SK-N-SH (cell line): ENCODE results near the gene NLGN1. TPM values are rescaled to one million over a fixed set of nuclear protein-coding genes. Genes with fewer than 3 reads are reported as not detected.

Experiments
- CTCF ChIA-PET: fragments of 300-600, 350-600 bp; formaldehyde crosslinking; extraction: SDS; loops from one replicate; lab custom pipeline; 2021; lab: Yijun Ruan, JAX
- POLR2A ChIA-PET: fragments of 350-600 bp; sonication (Branson Sonifier 250); formaldehyde crosslinking; extraction: SDS; loops from one replicate; lab custom pipeline; 2020; ENCODE audit warnings: antibody characterized with exemption, inconsistent platforms; lab: Yijun Ruan, JAX
- DNase-seq: peaks from one replicate; pipeline ENCODE4 v3.0.0; 2012
- H2AFZ ChIP-seq: fragments of 200-600 bp; sonication (generic); 2 replicates; pipeline ENCODE4 v1.8.1; 2016; ENCODE audit warnings: antibody characterized with exemption, mild to moderate bottlenecking, low read depth
- H3F3A ChIP-seq: fragments of 200-600 bp; sonication (generic); replicated peaks from 2 replicates; pipeline ENCODE3; 2016; ENCODE audit warnings: antibody characterized with exemption, mild to moderate bottlenecking; ENCODE audit not compliant: insufficient read depth
- H3K27ac ChIP-seq, 2 experiments: fragments of 200-500 bp in 1 of 2; fragments of 200-600 bp in 1 of 2; sonication (Bioruptor generic) in 1 of 2; sonication (generic), shearing (Covaris generic) in 1 of 2; 2 replicates each; pipeline versions ENCODE4 v1.5.1 to v1.6.1; 2014 to 2016; ENCODE audit warnings: low read depth in 2 of 2, inconsistent platforms in 1 of 2, low read length in 1 of 2, mild to moderate bottlenecking in 1 of 2, mixed read lengths in 1 of 2
- H3K27me3 ChIP-seq: fragments of 200-600 bp; sonication (generic), shearing (Covaris generic); 2 replicates; pipeline ENCODE4 v1.6.1; 2016; ENCODE audit warnings: mixed run types; ENCODE audit not compliant: insufficient read depth
- H3K36me3 ChIP-seq, 2 experiments: fragments of 200-500 bp in 1 of 2; fragments of 200-600 bp in 1 of 2; sonication (Bioruptor generic) in 1 of 2; sonication (generic) in 1 of 2; replicated peaks in 1 of 2; 2 replicates each; pipeline versions ENCODE3 to v1.5.1; 2014 to 2016; ENCODE audit warnings: low read length in 1 of 2, mild to moderate bottlenecking in 1 of 2; ENCODE audit not compliant: insufficient read depth in 2 of 2, control insufficient read depth in 1 of 2
- H3K4me1 ChIP-seq, 2 experiments: fragments of 200-500 bp in 1 of 2; fragments of 200-600 bp in 1 of 2; sonication (Bioruptor generic) in 1 of 2; sonication (generic), shearing (Covaris generic) in 1 of 2; 2 replicates each; pipeline versions ENCODE4 v1.5.1 to v1.6.1; 2014 to 2016; ENCODE audit warnings: low read depth in 1 of 2, low read length in 1 of 2, mixed run types in 1 of 2; ENCODE audit not compliant: insufficient read depth in 2 of 2, control insufficient read depth in 1 of 2
- H3K4me2 ChIP-seq: fragments of 200-600 bp; sonication (generic), shearing (Covaris generic); 2 replicates; pipeline ENCODE4 v1.6.1; 2017; ENCODE audit warnings: mixed run types
- H3K4me3 ChIP-seq, 2 experiments: fragments of 200-500 bp in 1 of 2; fragments of 200-600 bp in 1 of 2; sonication (Bioruptor generic) in 1 of 2; sonication (generic), shearing (Covaris generic) in 1 of 2; 2 replicates each; pipeline versions ENCODE4 v1.5.1 to v1.8.1; 2014 to 2016; ENCODE audit warnings: low read depth in 2 of 2, inconsistent platforms in 1 of 2, low read length in 1 of 2, mild to moderate bottlenecking in 1 of 2, mixed read lengths in 1 of 2, moderate library complexity in 1 of 2
- H3K79me2 ChIP-seq: fragments of 200-600 bp; sonication (generic); 2 replicates; pipeline ENCODE4 v1.8.1; 2017; ENCODE audit warnings: mild to moderate bottlenecking; ENCODE audit not compliant: insufficient read depth
- H3K9ac ChIP-seq: fragments of 200-600 bp; sonication (generic); 2 replicates; pipeline ENCODE4 v1.6.1; 2017; ENCODE audit warnings: mixed run types
- H3K9me2 ChIP-seq: fragments of 200-600 bp; sonication (generic); 2 replicates; pipeline ENCODE4 v1.6.1; 2017; ENCODE audit warnings: mixed run types
- H3K9me3 ChIP-seq: fragments of 200-600 bp; sonication (generic); 2 replicates; pipeline ENCODE4 v1.6.1; 2017; ENCODE audit warnings: mixed run types, mild to moderate bottlenecking, moderate library complexity
- H4K20me1 ChIP-seq: fragments of 200-600 bp; sonication (generic); 2 replicates; pipeline ENCODE4 v1.6.1; 2017; ENCODE audit warnings: mild to moderate bottlenecking, mixed run types; ENCODE audit not compliant: insufficient read depth
- CHD2 ChIP-seq: fragments of 150-350 bp; IDR thresholded peaks from 2 replicates; pipeline ENCODE4 v1.6.1; 2018; ENCODE audit warnings: low read length; ENCODE audit not compliant: partially characterized antibody
- CTCF ChIP-seq: fragments of 200-600 bp; sonication (generic); IDR thresholded peaks from 2 replicates; pipeline ENCODE4 v1.6.1; 2017; ENCODE audit warnings: antibody characterized with exemption, mild to moderate bottlenecking, moderate library complexity
- FOSL2 ChIP-seq: IDR thresholded peaks from 2 replicates; pipeline ENCODE4 v1.4.0; 2012; ENCODE audit warnings: low read depth, mild to moderate bottlenecking, moderate library complexity, borderline replicate concordance
- FOXJ3 ChIP-seq: sonication (generic); formaldehyde crosslinking; IDR thresholded peaks from 2 replicates; pipeline ENCODE4 v1.5.1; 2020; ENCODE audit warnings: mild to moderate bottlenecking, missing genetic modification reagents
- FOXM1 ChIP-seq: IDR thresholded peaks from 2 replicates; pipeline ENCODE4 v1.4.0; 2012; ENCODE audit warnings: low read depth, mild to moderate bottlenecking
- GABPA ChIP-seq: IDR thresholded peaks from 2 replicates; pipeline ENCODE4 v1.4.0; 2012; ENCODE audit warnings: low read depth, mild to moderate bottlenecking
- GATA2 ChIP-seq: sonication (generic); formaldehyde crosslinking; IDR thresholded peaks from 2 replicates; pipeline ENCODE4 v1.5.0; 2020; ENCODE audit warnings: mild to moderate bottlenecking, missing genetic modification reagents
- IRF3 ChIP-seq: fragments of 150-350 bp; IDR thresholded peaks from 2 replicates; pipeline ENCODE4 v1.6.1; 2016; ENCODE audit warnings: mild to moderate bottlenecking, low read depth, low read length
- MEF2A ChIP-seq: IDR thresholded peaks from 2 replicates; pipeline ENCODE4 v1.4.0; 2012; ENCODE audit warnings: low read depth, borderline replicate concordance
- MXI1 ChIP-seq: IDR thresholded peaks from 2 replicates; pipeline ENCODE4 v1.6.1; 2012; ENCODE audit warnings: mild to moderate bottlenecking, low read depth, low read length, improper control_type of control experiment
- NFIC ChIP-seq: IDR thresholded peaks from 2 replicates; pipeline ENCODE4 v1.4.0; 2012; ENCODE audit warnings: borderline replicate concordance
- NRF1 ChIP-seq: IDR thresholded peaks from 2 replicates; pipeline ENCODE4 v1.6.1; 2012; ENCODE audit warnings: low read depth, mild to moderate bottlenecking, low read length
- RAD21 ChIP-seq: IDR thresholded peaks from 2 replicates; pipeline ENCODE4 v1.6.1; 2012; ENCODE audit warnings: mild to moderate bottlenecking, low read length
- REST ChIP-seq: IDR thresholded peaks from 2 replicates; pipeline ENCODE4 v1.6.1; 2012; ENCODE audit warnings: mild to moderate bottlenecking, low read depth, low read length, moderate library complexity
- RXRA ChIP-seq: IDR thresholded peaks from 2 replicates; pipeline ENCODE4 v1.4.0; 2012; ENCODE audit warnings: low read depth, mild to moderate bottlenecking, borderline replicate concordance
- SIN3A ChIP-seq: IDR thresholded peaks from 2 replicates; pipeline ENCODE4 v1.6.1; 2012; ENCODE audit warnings: low read depth, mild to moderate bottlenecking, low read length, moderate library complexity, borderline replicate concordance
- SMC3 ChIP-seq: IDR thresholded peaks from 2 replicates; pipeline ENCODE4 v1.6.1; 2012; ENCODE audit warnings: low read depth, low read length, improper control_type of control experiment
- TEAD4 ChIP-seq: IDR thresholded peaks from 2 replicates; pipeline ENCODE4 v1.4.0; 2012; ENCODE audit warnings: mild to moderate bottlenecking, borderline replicate concordance; ENCODE audit not compliant: insufficient read depth
- USF2 ChIP-seq: fragments of 150-350 bp; IDR thresholded peaks from 2 replicates; pipeline ENCODE4 v1.6.1; 2017; ENCODE audit warnings: antibody characterized with exemption, low read length, low read depth, borderline replicate concordance
- WGBS: methylation state at CpG from one replicate; pipeline ENCODE4 v1.1.6; 2017; ENCODE audit warnings: low lambda C conversion rate; 5-methylcytosine and 5-hydroxymethylcytosine counted together
- polyA plus RNA-seq, 3 experiments: library from polyadenylated mRNA; depleted of rRNA; stranded (reverse); fragments of >200 nt; gene quantifications; 2 replicates each; pipeline ENCODE4 v1.2.3, GENCODE V29; 2012

Gene NLGN1
- polyA plus RNA-seq, 1 of the 3 experiments (the other 2 are of a cell fraction): 1.5 TPM

GRCh38 chr3:174280186-174280585 lies 882.6 kb downstream of the NLGN1 start:
- H3K9me2 ChIP-seq: no peaks in the 10 kb centered on the region
- 76% methylated on average over 3 of the region's 3 CpGs for WGBS
- H2AFZ ChIP-seq: no peak overlapping the region
- no peaks in the 10 kb centered on the region; a peak in 1 of 4 replicates for H3K4me1 ChIP-seq
- CTCF ChIA-PET: interaction anchor here (0.6 to 0.7 kb wide), 2 partner anchors 10 to 11 kb away, joined by 3 read pairs; no protein-coding TSS in a partner anchor
- H3K9ac ChIP-seq: no peak overlapping the region
- TF ChIP-seq MXI1 (no peak), CTCF (no peak), SIN3A (no peak), GABPA (no peak), SMC3 (no peak), REST (no peak), USF2 (no peak), IRF3 (no peak), FOXJ3 (no peak), CHD2 (no peak), FOSL2 (no peak), GATA2 (no peak), NFIC (no peak), RXRA (no peak), FOXM1 (no peak), MEF2A (no peak), NRF1 (no peak), RAD21 (no peak), TEAD4 (no peak)
- H3F3A ChIP-seq: no peaks in the 10 kb centered on the region
- POLR2A ChIA-PET: no interaction called here
- no peak overlapping the region for H3K27ac ChIP-seq
- H3K79me2 ChIP-seq: no peaks in the 10 kb centered on the region
- H3K4me3 ChIP-seq: no peak overlapping the region
- no peaks in the 10 kb centered on the region for H3K36me3 ChIP-seq
- no peaks in the 10 kb centered on the region for H3K9me3 ChIP-seq
- no peak for DNase-seq
- no peaks in the 10 kb centered on the region for H3K27me3 ChIP-seq
- no peaks in the 10 kb centered on the region for H4K20me1 ChIP-seq
- no peak overlapping the region for H3K4me2 ChIP-seq
